SK-N-SH treated with all-trans-retinoic acid at 6 μM for 48 hours (cell line): Measurements from ENCODE around the gene TTLL6.

Experiments used
- ATAC-seq: fragments of 200-7000 bp; cut with Tn5 transposase; 3 replicates; pipeline ENCODE4 v1.9.1; 2020; ENCODE audit warnings: mild to moderate bottlenecking, moderate library complexity
- BACH2 ChIP-seq: fragments of 250-450 bp; sonication (Bioruptor Pico); IDR thresholded peaks from 2 replicates; pipeline ENCODE4 v1.9.0; 2021; ENCODE audit warnings: mild to moderate bottlenecking, borderline replicate concordance
- GLIS3 ChIP-seq: fragments of 250-450 bp; sonication (Bioruptor Pico); IDR thresholded peaks from 2 replicates; pipeline ENCODE4 v1.5.0; 2020; ENCODE audit warnings: mild to moderate bottlenecking, moderate library complexity
- ISL1 ChIP-seq: fragments of 250-450 bp; sonication (Bioruptor Pico); IDR thresholded peaks from 2 replicates; pipeline ENCODE4 v2.1.2; 2022; ENCODE audit warnings: mild to moderate bottlenecking, moderate library complexity
- PPARA ChIP-seq: fragments of 250-450 bp; sonication (Bioruptor Pico); IDR thresholded peaks from 2 replicates; pipeline ENCODE4 v1.5.0; 2020; ENCODE audit warnings: mild to moderate bottlenecking, borderline replicate concordance
- RARB ChIP-seq: fragments of 250-450 bp; sonication (Bioruptor Pico); IDR thresholded peaks from 2 replicates; pipeline ENCODE4 v1.8.0; 2021; ENCODE audit warnings: mild to moderate bottlenecking, moderate library complexity
- SNAI2 ChIP-seq: fragments of 250-450 bp; sonication (Bioruptor Pico); IDR thresholded peaks from 2 replicates; pipeline ENCODE4 v1.5.0; 2020; ENCODE audit warnings: mild to moderate bottlenecking, moderate library complexity
- TCF4 ChIP-seq: fragments of 250-450 bp; sonication (Bioruptor Pico); IDR thresholded peaks from 2 replicates; pipeline ENCODE4 v1.8.0; 2021; ENCODE audit warnings: mild to moderate bottlenecking, moderate library complexity, borderline replicate concordance
- TOX ChIP-seq: fragments of 250-450 bp; sonication (Bioruptor Pico); IDR thresholded peaks from 2 replicates; pipeline ENCODE4 v1.8.0; 2021; ENCODE audit warnings: mild to moderate bottlenecking, moderate library complexity, borderline replicate concordance
- ZC3H10 ChIP-seq: fragments of 250-450 bp; sonication (Bioruptor Pico); IDR thresholded peaks from 2 replicates; pipeline ENCODE4 v1.5.1; 2021; ENCODE audit warnings: mild to moderate bottlenecking, moderate library complexity
- ZFP3 ChIP-seq: fragments of 250-450 bp; sonication (Bioruptor Pico); IDR thresholded peaks from 2 replicates; pipeline ENCODE4 v1.5.0; 2020; ENCODE audit warnings: mild to moderate bottlenecking, moderate library complexity
- ZFP30 ChIP-seq: fragments of 450-650 bp; formaldehyde crosslinking; IDR thresholded peaks from 2 replicates; pipeline ENCODE4 v1.5.0; 2022; ENCODE audit warnings: mild to moderate bottlenecking, moderate library complexity
- ZNF565 ChIP-seq: fragments of 450-650 bp; formaldehyde crosslinking; conservative IDR thresholded peaks from 2 replicates; pipeline ENCODE4 v1.5.0; 2020; ENCODE audit warnings: low read depth, mild to moderate bottlenecking, moderate library complexity
- ZNF70 ChIP-seq: fragments of 450-650 bp; formaldehyde crosslinking; IDR thresholded peaks from 2 replicates; pipeline ENCODE4 v1.5.0; 2020; ENCODE audit warnings: mild to moderate bottlenecking, moderate library complexity
- ZNF8 ChIP-seq: fragments of 450-650 bp; formaldehyde crosslinking; IDR thresholded peaks from 2 replicates; pipeline ENCODE4 v1.5.0; 2020; ENCODE audit warnings: mild to moderate bottlenecking, moderate library complexity
- TF ChIP-seq, protein P1 (sequence below): fragments of 250-450 bp; sonication (Bioruptor Pico); IDR thresholded peaks from 2 replicates; pipeline ENCODE4 v1.5.1; 2020; ENCODE audit warnings: low read depth, mild to moderate bottlenecking, moderate library complexity
- TF ChIP-seq, protein P2 (sequence below): fragments of 250-450 bp; sonication (Bioruptor Pico); IDR thresholded peaks from 2 replicates; pipeline ENCODE4 v1.8.0; 2021; ENCODE audit warnings: low read depth, mild to moderate bottlenecking, moderate library complexity, borderline replicate concordance
- TF ChIP-seq, protein P3 (sequence below): fragments of 250-450 bp; sonication (Bioruptor Pico); IDR thresholded peaks from 2 replicates; pipeline ENCODE4 v1.8.0; 2020; ENCODE audit warnings: mild to moderate bottlenecking, moderate library complexity, borderline replicate concordance
- TF ChIP-seq, protein P4 (sequence below): fragments of 250-450 bp; sonication (Bioruptor Pico); IDR thresholded peaks from 2 replicates; pipeline ENCODE4 v1.5.0; 2020; ENCODE audit warnings: mild to moderate bottlenecking, moderate library complexity
- TF ChIP-seq, protein P5 (sequence below): fragments of 250-450 bp; sonication (Bioruptor Pico); IDR thresholded peaks from 2 replicates; pipeline ENCODE4 v1.5.1; 2021; ENCODE audit warnings: mild to moderate bottlenecking, moderate library complexity

The TTLL6 gene

DNA sequence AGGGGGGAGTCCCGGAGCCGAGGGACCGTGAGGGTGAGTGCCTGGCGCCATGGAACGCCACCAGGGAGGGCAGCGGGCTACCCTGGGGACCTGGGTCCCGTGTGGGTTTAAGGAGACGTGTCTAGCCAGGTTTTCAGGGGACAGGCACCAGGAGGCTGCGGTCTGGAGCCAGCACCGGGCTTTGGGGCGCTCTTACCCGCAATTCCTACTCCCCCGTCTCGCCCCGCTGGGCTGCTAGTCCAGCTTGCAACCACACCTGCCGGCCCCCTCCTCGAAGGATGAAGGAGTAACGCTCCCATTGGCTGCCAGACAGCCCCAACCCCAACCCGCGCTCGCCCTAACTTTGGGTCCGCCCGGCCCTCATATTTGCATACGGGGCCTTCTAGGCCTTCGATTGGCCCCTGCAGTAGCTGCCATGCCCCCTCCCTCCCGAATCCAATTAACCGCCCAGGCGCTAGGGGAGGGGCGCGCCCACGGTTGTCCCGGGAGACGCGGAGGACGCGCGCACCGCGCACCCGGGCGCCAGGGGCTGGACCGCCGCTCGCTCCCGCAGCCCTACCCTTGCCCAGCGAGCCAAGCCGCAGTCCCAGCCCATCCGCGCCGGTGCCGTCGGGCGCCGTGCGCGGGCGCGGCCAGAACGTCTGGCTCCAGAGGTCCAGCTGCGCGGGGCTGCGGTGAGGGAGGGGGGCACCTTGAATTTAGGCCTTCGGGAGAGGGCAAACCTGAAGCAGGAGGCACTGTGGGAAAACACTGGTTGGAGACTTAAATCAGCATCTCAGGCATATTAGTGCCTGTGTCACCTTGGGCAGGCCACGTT, at the start of gene TTLL6:
TTLL6 (minus strand) TSS at position 456 of the 817 bp plus-strand sequence; CDS start at position 299, 157 bp downstream.
- TF ChIP-seq ZC3H10 (CRISPR knock-in tag) (no peak), ZNF8 (no peak), ZNF565 (CRISPR knock-in tag) (no peak), BACH2 (CRISPR knock-in tag) (no peak), GLIS3 (CRISPR knock-in tag) (no peak), ZNF70 (CRISPR knock-in tag) (no peak), RARB (CRISPR knock-in tag) (no peak), TOX (CRISPR knock-in tag) (no peak), ISL1 (CRISPR knock-in tag) (no peak), TCF4 (CRISPR knock-in tag) (no peak), SNAI2 (no peak), ZFP3 (CRISPR knock-in tag) (no peak)
- TF ChIP-seq, protein P1, sequence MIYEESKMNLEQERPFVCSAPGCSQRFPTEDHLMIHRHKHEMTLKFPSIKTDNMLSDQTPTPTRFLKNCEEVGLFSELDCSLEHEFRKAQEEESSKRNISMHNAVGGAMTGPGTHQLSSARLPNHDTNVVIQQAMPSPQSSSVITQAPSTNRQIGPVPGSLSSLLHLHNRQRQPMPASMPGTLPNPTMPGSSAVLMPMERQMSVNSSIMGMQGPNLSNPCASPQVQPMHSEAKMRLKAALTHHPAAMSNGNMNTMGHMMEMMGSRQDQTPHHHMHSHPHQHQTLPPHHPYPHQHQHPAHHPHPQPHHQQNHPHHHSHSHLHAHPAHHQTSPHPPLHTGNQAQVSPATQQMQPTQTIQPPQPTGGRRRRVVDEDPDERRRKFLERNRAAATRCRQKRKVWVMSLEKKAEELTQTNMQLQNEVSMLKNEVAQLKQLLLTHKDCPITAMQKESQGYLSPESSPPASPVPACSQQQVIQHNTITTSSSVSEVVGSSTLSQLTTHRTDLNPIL (CRISPR knock-in tag), result no peak
- TF ChIP-seq, protein P2, sequence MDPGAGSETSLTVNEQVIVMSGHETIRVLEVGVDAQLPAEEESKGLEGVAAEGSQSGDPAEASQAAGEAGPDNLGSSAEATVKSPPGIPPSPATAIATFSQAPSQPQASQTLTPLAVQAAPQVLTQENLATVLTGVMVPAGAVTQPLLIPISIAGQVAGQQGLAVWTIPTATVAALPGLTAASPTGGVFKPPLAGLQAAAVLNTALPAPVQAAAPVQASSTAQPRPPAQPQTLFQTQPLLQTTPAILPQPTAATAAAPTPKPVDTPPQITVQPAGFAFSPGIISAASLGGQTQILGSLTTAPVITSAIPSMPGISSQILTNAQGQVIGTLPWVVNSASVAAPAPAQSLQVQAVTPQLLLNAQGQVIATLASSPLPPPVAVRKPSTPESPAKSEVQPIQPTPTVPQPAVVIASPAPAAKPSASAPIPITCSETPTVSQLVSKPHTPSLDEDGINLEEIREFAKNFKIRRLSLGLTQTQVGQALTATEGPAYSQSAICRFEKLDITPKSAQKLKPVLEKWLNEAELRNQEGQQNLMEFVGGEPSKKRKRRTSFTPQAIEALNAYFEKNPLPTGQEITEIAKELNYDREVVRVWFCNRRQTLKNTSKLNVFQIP (CRISPR knock-in tag), result no peak
- TF ChIP-seq, protein P3, sequence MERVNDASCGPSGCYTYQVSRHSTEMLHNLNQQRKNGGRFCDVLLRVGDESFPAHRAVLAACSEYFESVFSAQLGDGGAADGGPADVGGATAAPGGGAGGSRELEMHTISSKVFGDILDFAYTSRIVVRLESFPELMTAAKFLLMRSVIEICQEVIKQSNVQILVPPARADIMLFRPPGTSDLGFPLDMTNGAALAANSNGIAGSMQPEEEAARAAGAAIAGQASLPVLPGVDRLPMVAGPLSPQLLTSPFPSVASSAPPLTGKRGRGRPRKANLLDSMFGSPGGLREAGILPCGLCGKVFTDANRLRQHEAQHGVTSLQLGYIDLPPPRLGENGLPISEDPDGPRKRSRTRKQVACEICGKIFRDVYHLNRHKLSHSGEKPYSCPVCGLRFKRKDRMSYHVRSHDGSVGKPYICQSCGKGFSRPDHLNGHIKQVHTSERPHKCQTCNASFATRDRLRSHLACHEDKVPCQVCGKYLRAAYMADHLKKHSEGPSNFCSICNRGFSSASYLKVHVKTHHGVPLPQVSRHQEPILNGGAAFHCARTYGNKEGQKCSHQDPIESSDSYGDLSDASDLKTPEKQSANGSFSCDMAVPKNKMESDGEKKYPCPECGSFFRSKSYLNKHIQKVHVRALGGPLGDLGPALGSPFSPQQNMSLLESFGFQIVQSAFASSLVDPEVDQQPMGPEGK (CRISPR knock-in tag), result no peak
- TF ChIP-seq, protein P4, sequence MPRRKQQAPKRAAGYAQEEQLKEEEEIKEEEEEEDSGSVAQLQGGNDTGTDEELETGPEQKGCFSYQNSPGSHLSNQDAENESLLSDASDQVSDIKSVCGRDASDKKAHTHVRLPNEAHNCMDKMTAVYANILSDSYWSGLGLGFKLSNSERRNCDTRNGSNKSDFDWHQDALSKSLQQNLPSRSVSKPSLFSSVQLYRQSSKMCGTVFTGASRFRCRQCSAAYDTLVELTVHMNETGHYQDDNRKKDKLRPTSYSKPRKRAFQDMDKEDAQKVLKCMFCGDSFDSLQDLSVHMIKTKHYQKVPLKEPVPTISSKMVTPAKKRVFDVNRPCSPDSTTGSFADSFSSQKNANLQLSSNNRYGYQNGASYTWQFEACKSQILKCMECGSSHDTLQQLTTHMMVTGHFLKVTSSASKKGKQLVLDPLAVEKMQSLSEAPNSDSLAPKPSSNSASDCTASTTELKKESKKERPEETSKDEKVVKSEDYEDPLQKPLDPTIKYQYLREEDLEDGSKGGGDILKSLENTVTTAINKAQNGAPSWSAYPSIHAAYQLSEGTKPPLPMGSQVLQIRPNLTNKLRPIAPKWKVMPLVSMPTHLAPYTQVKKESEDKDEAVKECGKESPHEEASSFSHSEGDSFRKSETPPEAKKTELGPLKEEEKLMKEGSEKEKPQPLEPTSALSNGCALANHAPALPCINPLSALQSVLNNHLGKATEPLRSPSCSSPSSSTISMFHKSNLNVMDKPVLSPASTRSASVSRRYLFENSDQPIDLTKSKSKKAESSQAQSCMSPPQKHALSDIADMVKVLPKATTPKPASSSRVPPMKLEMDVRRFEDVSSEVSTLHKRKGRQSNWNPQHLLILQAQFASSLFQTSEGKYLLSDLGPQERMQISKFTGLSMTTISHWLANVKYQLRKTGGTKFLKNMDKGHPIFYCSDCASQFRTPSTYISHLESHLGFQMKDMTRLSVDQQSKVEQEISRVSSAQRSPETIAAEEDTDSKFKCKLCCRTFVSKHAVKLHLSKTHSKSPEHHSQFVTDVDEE (CRISPR knock-in tag), result no peak
- TF ChIP-seq, protein P5, sequence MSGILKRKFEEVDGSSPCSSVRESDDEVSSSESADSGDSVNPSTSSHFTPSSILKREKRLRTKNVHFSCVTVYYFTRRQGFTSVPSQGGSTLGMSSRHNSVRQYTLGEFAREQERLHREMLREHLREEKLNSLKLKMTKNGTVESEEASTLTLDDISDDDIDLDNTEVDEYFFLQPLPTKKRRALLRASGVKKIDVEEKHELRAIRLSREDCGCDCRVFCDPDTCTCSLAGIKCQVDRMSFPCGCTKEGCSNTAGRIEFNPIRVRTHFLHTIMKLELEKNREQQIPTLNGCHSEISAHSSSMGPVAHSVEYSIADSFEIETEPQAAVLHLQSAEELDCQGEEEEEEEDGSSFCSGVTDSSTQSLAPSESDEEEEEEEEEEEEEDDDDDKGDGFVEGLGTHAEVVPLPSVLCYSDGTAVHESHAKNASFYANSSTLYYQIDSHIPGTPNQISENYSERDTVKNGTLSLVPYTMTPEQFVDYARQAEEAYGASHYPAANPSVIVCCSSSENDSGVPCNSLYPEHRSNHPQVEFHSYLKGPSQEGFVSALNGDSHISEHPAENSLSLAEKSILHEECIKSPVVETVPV (CRISPR knock-in tag), result no peak
- peak; percentile 95 for ATAC-seq

DNA sequence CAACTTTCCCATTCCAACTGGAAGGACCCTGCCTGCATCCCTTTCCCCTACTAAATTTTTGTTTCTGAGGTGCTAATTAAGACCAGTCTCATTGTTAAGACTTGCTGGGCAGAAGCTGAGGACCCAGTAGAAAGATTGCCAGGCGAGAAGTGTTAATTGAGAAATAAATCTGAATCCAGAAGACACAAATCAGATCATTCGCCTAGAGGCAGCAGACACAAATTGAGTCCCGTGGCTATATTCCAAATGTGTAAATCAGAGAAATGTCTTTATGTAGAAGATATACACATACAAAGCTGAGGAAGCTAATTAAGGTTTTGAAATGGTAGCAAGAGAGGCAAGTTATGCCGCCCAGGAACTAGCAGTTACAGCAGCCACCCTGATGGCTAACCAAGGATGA, 43.4 kb upstream of the TTLL6 start:
- TF ChIP-seq PPARA (CRISPR knock-in tag), result no peak
- no peak for TF ChIP-seq GLIS3 (CRISPR knock-in tag)
- TF ChIP-seq, all 23 proteins: peak for 0
- no peak for ATAC-seq

DNA sequence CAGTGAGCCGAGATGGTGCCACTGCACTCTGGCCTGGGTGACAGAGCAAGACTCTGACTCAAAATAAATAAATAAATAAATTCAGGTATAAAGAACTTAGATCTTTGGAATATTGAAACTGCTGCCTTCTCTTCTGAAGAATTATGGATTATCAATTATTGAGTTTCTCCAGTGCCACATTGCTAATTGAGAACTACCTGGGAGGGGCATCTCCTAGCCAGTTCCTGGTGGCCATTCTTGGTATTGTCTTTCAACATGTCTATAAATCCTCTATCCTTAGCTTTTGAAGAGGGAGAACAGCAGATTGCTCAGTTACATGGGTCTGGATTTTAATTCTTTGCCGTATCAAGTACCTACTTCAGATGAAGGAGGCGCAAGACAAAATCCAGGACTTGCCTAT, 43.0 kb upstream of the TTLL6 start:
- ATAC-seq, result peak; percentile 19; the same call in 1 of the 3 replicates
- TF ChIP-seq ZNF8 (no peak), ISL1 (CRISPR knock-in tag) (no peak), GLIS3 (CRISPR knock-in tag) (no peak), ZNF70 (CRISPR knock-in tag) (no peak), ZFP30 (no peak), RARB (CRISPR knock-in tag) (no peak), SNAI2 (no peak)
- TF ChIP-seq, protein P1 (CRISPR knock-in tag), result no peak
- TF ChIP-seq, protein P4 (CRISPR knock-in tag), result no peak
